Panc1 (cell line): ENCODE data around the gene FRMD5.

Experiments
- POLR2AphosphoS5 ChIP-seq: IDR thresholded peaks from 2 replicates; pipeline ENCODE4 v1.6.1; 2012; ENCODE audit warnings: mild to moderate bottlenecking, low read depth, low read length, moderate library complexity
- SIN3A ChIP-seq: IDR thresholded peaks from 2 replicates; pipeline ENCODE4 v1.6.1; 2012; ENCODE audit warnings: low read depth, mild to moderate bottlenecking, low read length, moderate library complexity, borderline replicate concordance; ENCODE audit not compliant: insufficient read depth
- TCF7L2 ChIP-seq: IDR thresholded peaks from 2 replicates; pipeline ENCODE4 v1.6.1; 2011; ENCODE audit warnings: mild to moderate bottlenecking, low read depth, low read length, inconsistent platforms
- TF ChIP-seq, protein P1 (sequence below): fragments of 450-650 bp; IDR thresholded peaks from 2 replicates; pipeline ENCODE4 v1.5.1; 2017; ENCODE audit warnings: mild to moderate bottlenecking
- TF ChIP-seq, protein P2 (sequence below), 2 experiments: IDR thresholded peaks; 2 replicates each; pipeline ENCODE4 v1.6.1; 2011 to 2012; ENCODE audit warnings: low read depth in 2 of 2, control low read depth in 1 of 2, low read length in 1 of 2, mild to moderate bottlenecking in 1 of 2, moderate library complexity in 1 of 2; ENCODE audit not compliant: insufficient read depth in 1 of 2

DNA sequence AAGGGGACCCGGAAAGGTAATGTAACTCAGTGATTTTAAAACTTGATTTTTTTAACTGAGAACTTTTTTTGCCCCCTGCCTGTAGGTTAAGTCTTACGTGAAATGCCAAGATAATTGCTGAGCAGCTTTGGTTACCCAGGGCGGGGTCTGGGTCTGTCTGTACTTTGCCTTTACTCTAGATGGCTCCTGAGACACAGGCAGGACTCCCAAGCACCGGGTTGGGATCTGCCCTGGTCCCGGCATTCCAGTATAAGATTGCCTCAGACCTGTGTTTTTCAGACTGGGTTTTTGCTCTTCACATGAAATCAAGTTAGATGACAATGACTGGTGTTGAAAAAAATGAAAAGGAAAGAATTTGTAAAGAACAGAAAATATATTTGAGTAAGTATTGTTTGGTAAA is 328.0 kb downstream of the FRMD5 start:
- TF ChIP-seq, protein P1, sequence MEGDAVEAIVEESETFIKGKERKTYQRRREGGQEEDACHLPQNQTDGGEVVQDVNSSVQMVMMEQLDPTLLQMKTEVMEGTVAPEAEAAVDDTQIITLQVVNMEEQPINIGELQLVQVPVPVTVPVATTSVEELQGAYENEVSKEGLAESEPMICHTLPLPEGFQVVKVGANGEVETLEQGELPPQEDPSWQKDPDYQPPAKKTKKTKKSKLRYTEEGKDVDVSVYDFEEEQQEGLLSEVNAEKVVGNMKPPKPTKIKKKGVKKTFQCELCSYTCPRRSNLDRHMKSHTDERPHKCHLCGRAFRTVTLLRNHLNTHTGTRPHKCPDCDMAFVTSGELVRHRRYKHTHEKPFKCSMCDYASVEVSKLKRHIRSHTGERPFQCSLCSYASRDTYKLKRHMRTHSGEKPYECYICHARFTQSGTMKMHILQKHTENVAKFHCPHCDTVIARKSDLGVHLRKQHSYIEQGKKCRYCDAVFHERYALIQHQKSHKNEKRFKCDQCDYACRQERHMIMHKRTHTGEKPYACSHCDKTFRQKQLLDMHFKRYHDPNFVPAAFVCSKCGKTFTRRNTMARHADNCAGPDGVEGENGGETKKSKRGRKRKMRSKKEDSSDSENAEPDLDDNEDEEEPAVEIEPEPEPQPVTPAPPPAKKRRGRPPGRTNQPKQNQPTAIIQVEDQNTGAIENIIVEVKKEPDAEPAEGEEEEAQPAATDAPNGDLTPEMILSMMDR = no peak
- no peak for TF ChIP-seq POLR2AphosphoS5
- TF ChIP-seq TCF7L2 = no peak
- TF ChIP-seq, protein P2, sequence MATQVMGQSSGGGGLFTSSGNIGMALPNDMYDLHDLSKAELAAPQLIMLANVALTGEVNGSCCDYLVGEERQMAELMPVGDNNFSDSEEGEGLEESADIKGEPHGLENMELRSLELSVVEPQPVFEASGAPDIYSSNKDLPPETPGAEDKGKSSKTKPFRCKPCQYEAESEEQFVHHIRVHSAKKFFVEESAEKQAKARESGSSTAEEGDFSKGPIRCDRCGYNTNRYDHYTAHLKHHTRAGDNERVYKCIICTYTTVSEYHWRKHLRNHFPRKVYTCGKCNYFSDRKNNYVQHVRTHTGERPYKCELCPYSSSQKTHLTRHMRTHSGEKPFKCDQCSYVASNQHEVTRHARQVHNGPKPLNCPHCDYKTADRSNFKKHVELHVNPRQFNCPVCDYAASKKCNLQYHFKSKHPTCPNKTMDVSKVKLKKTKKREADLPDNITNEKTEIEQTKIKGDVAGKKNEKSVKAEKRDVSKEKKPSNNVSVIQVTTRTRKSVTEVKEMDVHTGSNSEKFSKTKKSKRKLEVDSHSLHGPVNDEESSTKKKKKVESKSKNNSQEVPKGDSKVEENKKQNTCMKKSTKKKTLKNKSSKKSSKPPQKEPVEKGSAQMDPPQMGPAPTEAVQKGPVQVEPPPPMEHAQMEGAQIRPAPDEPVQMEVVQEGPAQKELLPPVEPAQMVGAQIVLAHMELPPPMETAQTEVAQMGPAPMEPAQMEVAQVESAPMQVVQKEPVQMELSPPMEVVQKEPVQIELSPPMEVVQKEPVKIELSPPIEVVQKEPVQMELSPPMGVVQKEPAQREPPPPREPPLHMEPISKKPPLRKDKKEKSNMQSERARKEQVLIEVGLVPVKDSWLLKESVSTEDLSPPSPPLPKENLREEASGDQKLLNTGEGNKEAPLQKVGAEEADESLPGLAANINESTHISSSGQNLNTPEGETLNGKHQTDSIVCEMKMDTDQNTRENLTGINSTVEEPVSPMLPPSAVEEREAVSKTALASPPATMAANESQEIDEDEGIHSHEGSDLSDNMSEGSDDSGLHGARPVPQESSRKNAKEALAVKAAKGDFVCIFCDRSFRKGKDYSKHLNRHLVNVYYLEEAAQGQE (IDR thresholded peaks at IDR 0.05; ENCODE audit: insufficient read depth in 1 of 2, low read depth in 2 of 2, low read length in 1 of 2) = no peak
- no peak for TF ChIP-seq SIN3A
